ENCODE data around the gene SMAP1. TPM values are rescaled to one million over a fixed set of nuclear protein-coding genes. Genes with fewer than 3 reads are reported as not detected.
"Not testable (repeated sequence)": the region's sequence is repeated elsewhere in the genome, so short reads cannot be mapped to it uniquely, and the experiment has no call there.

SMAP1 gene
- total and polyA plus RNA-seq, 2 experiments from 2014 or later = 31.1 to 34.6 TPM

DNA sequence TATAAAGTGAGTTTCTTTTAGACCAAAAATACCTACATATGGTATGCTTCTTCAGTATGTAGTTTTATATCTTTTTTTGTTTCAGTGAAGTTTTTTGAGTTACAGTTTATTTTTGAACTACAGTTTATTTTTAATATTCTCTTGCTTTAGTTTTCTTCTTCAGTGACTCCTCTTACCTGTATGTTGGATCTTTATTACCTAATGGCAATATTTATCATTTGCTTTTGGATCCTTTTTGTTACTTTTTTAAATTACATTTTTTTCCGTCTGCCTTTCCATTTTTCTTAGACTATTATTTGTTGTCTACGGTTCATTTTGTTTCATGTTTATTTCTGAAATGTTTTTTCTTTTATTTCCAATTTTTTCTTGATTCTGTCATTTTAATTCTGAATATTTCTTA is 71.9 kb downstream of the SMAP1 start (continued):
- TF ChIP-seq, protein P1, sequence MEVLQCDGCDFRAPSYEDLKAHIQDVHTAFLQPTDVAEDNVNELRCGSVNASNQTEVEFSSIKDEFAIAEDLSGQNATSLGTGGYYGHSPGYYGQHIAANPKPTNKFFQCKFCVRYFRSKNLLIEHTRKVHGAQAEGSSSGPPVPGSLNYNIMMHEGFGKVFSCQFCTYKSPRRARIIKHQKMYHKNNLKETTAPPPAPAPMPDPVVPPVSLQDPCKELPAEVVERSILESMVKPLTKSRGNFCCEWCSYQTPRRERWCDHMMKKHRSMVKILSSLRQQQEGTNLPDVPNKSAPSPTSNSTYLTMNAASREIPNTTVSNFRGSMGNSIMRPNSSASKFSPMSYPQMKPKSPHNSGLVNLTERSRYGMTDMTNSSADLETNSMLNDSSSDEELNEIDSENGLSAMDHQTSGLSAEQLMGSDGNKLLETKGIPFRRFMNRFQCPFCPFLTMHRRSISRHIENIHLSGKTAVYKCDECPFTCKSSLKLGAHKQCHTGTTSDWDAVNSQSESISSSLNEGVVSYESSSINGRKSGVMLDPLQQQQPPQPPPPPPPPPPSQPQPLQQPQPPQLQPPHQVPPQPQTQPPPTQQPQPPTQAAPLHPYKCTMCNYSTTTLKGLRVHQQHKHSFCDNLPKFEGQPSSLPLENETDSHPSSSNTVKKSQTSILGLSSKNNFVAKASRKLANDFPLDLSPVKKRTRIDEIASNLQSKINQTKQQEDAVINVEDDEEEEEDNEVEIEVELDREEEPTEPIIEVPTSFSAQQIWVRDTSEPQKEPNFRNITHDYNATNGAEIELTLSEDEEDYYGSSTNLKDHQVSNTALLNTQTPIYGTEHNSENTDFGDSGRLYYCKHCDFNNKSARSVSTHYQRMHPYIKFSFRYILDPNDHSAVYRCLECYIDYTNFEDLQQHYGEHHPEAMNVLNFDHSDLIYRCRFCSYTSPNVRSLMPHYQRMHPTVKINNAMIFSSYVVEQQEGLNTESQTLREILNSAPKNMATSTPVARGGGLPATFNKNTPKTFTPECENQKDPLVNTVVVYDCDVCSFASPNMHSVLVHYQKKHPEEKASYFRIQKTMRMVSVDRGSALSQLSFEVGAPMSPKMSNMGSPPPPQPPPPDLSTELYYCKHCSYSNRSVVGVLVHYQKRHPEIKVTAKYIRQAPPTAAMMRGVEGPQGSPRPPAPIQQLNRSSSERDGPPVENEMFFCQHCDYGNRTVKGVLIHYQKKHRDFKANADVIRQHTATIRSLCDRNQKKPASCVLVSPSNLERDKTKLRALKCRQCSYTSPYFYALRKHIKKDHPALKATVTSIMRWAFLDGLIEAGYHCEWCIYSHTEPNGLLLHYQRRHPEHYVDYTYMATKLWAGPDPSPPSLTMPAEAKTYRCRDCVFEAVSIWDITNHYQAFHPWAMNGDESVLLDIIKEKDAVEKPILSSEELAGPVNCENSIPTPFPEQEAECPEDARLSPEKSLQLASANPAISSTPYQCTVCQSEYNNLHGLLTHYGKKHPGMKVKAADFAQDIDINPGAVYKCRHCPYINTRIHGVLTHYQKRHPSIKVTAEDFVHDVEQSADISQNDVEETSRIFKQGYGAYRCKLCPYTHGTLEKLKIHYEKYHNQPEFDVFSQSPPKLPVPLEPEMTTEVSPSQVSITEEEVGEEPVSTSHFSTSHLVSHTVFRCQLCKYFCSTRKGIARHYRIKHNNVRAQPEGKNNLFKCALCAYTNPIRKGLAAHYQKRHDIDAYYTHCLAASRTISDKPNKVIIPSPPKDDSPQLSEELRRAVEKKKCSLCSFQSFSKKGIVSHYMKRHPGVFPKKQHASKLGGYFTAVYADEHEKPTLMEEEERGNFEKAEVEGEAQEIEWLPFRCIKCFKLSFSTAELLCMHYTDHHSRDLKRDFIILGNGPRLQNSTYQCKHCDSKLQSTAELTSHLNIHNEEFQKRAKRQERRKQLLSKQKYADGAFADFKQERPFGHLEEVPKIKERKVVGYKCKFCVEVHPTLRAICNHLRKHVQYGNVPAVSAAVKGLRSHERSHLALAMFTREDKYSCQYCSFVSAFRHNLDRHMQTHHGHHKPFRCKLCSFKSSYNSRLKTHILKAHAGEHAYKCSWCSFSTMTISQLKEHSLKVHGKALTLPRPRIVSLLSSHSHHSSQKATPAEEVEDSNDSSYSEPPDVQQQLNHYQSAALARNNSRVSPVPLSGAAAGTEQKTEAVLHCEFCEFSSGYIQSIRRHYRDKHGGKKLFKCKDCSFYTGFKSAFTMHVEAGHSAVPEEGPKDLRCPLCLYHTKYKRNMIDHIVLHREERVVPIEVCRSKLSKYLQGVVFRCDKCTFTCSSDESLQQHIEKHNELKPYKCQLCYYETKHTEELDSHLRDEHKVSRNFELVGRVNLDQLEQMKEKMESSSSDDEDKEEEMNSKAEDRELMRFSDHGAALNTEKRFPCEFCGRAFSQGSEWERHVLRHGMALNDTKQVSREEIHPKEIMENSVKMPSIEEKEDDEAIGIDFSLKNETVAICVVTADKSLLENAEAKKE (CRISPR knock-in tag; IDR thresholded peaks at IDR 0.05) = no peak
- TF ChIP-seq ZNF331 (CRISPR knock-in tag; IDR thresholded peaks at IDR 0.05; ENCODE audit: low read depth) = no peak
- no peak for TF ChIP-seq CREB1 (CRISPR knock-in tag; IDR thresholded peaks at IDR 0.05; ENCODE audit: low read depth)
- no peak for TF ChIP-seq EZH2 (IDR thresholded peaks at IDR 0.05; ENCODE audit: low read depth, unreplicated experiment)
- no peak for TF ChIP-seq EZH2phosphoT487 (IDR thresholded peaks at IDR 0.05; ENCODE audit: unreplicated experiment)
- no peak for TF ChIP-seq JUNB (IDR thresholded peaks at IDR 0.05; ENCODE audit: unreplicated experiment)
- no peak for TF ChIP-seq STAT1 (IDR thresholded peaks at IDR 0.05; ENCODE audit: unreplicated experiment)
- TF ChIP-seq, protein P2, sequence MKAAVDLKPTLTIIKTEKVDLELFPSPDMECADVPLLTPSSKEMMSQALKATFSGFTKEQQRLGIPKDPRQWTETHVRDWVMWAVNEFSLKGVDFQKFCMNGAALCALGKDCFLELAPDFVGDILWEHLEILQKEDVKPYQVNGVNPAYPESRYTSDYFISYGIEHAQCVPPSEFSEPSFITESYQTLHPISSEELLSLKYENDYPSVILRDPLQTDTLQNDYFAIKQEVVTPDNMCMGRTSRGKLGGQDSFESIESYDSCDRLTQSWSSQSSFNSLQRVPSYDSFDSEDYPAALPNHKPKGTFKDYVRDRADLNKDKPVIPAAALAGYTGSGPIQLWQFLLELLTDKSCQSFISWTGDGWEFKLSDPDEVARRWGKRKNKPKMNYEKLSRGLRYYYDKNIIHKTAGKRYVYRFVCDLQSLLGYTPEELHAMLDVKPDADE (IDR thresholded peaks at IDR 0.05) = no peak

DNA sequence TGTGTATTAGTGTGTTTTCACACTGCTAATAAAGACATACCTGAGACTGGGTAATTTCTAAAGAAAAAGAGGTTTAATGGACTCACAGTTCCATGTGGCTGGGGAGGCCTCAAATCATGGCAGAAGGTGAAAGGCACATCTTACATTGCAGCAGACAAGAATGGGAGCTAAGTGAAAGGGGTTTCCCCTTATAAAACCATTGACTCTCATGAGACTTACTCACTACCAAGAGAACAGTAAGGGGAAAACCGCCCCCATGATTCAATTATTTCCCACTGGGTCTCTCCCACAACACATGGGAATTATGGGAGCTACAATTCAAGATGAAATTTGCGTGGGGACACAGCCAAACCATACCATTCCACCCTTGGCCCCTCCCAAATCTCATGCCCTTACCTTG is 73.1 kb downstream of the SMAP1 start:
- H4K20me1 ChIP-seq (replicated peaks; ENCODE audit: insufficient read depth); DNase-seq (ENCODE audit: low spot score); H3K4me1 Mint-ChIP-seq; H3K27ac Mint-ChIP-seq; H3K36me3 ChIP-seq (ENCODE audit: insufficient read depth); H3K4me1 ChIP-seq (ENCODE audit: insufficient read depth); H3K9me2 ChIP-seq (ENCODE audit: insufficient read depth); H3K27me3 ChIP-seq (ENCODE audit: insufficient read depth); H2AFZ ChIP-seq; H3K27me3 Mint-ChIP-seq (ENCODE audit: insufficient read depth, low read depth, poor library complexity); H3K4me2 ChIP-seq; H3K4me3 ChIP-seq; H3K4me3 Mint-ChIP-seq; H3K79me2 ChIP-seq (replicated peaks; ENCODE audit: insufficient read depth); H3K27ac ChIP-seq (ENCODE audit: low read depth); H3F3A ChIP-seq (replicated peaks; ENCODE audit: low read depth); ATAC-seq: not testable (repeated sequence)
- Mint-ChIP-seq H3K9me3 (peaks cover 44% of the 10 kb centered on the region), H3K36me3 (ENCODE audit: low read depth) (peaks cover 55% of the 10 kb centered on the region)

DNA sequence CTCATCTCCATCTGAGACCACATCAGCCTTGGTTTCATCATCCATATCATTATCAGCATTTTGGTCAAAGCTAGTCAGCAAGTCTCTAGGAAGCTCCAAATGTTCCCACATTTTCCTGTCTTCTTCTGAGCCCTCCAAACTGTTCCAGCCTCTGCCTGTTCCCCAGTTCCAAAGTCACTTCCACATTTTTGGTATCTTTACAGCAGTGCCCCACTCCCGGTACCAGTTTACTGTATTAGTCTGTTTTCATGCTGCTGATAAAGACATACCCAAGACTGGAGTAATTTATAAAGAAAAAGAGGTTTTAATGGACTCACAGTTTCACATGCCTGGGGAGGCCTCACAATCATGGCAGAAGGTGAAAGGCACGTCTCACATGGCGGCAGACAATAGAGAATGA is 74.8 kb downstream of the SMAP1 start:
- Mint-ChIP-seq H3K36me3 (ENCODE audit: low read depth) (peaks cover 57% of the 10 kb centered on the region), H3K9me3 (peaks cover 46% of the 10 kb centered on the region)
- H3F3A ChIP-seq (replicated peaks; ENCODE audit: low read depth); H3K27me3 Mint-ChIP-seq (ENCODE audit: insufficient read depth, low read depth, poor library complexity); H3K79me2 ChIP-seq (replicated peaks; ENCODE audit: insufficient read depth); H3K4me3 Mint-ChIP-seq; H3K27me3 ChIP-seq (ENCODE audit: insufficient read depth); ATAC-seq; H4K20me1 ChIP-seq (replicated peaks; ENCODE audit: insufficient read depth); H3K4me1 Mint-ChIP-seq; H2AFZ ChIP-seq; H3K27ac ChIP-seq (ENCODE audit: low read depth); H3K27ac Mint-ChIP-seq; DNase-seq (ENCODE audit: low spot score); H3K4me1 ChIP-seq (ENCODE audit: insufficient read depth); H3K36me3 ChIP-seq (ENCODE audit: insufficient read depth); H3K4me3 ChIP-seq; H3K4me2 ChIP-seq; H3K9me2 ChIP-seq (ENCODE audit: insufficient read depth): not testable (repeated sequence)
